Measurements from ENCODE around the gene FAM131C. TPM values are rescaled to one million over a fixed set of nuclear protein-coding genes. Genes with fewer than 3 reads are reported as not detected.

Gene FAM131C
- total RNA-seq, 2 donors from 2014 or later: not detected

DNA sequence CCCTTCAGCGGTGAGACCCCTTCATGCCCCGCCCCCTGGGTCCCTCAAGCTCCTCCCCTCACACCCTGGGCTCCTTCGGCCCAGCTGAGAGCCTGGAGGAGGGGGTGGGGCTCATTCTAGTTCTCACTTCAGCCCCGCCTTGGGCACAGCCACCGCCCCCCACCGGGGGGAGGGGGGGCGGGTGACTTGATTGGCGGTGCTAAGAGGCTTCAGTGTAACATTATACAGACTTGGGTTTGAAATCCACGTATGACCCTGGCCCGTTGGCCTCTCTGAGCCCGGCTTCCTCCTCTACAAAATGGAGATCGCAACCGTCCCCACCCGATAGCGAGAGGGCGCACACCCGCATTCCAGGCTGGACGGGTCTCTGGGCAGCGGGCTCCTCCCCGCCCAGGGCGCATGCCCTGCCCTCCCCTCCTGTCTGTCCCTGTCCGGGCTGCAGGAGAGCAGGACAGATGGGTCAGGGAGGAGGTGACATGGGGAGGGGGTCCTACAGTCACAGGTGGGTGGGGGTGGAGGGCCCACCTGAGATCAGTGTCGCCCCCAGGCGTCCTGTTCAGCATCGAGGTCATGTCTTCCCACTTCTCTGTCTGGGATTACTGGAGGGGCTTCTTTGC, 24.8 kb downstream of the FAM131C start:
- WGBS: 4% methylated on average over 23 of the region's 25 CpGs
- Histone ChIP-seq H3K4me1 (replicated peaks) (no peaks in the 10 kb centered on the region), H3K9me3 (no peaks in the 10 kb centered on the region), H3K4me3 (peak overlapping the region; percentile 21 to 32), H3K36me3 (no peaks in the 10 kb centered on the region), H3K27ac (no peak overlapping the region), H3K27me3 (replicated peaks; ENCODE audit: insufficient read depth) (no peaks in the 10 kb centered on the region)
- TF ChIP-seq, protein P1, sequence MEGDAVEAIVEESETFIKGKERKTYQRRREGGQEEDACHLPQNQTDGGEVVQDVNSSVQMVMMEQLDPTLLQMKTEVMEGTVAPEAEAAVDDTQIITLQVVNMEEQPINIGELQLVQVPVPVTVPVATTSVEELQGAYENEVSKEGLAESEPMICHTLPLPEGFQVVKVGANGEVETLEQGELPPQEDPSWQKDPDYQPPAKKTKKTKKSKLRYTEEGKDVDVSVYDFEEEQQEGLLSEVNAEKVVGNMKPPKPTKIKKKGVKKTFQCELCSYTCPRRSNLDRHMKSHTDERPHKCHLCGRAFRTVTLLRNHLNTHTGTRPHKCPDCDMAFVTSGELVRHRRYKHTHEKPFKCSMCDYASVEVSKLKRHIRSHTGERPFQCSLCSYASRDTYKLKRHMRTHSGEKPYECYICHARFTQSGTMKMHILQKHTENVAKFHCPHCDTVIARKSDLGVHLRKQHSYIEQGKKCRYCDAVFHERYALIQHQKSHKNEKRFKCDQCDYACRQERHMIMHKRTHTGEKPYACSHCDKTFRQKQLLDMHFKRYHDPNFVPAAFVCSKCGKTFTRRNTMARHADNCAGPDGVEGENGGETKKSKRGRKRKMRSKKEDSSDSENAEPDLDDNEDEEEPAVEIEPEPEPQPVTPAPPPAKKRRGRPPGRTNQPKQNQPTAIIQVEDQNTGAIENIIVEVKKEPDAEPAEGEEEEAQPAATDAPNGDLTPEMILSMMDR (IDR thresholded peaks at IDR 0.05): no peak
- peak; percentile 5 for TF ChIP-seq POLR2AphosphoS5 (IDR thresholded peaks at IDR 0.05)
- no peak for TF ChIP-seq POLR2A (IDR thresholded peaks at IDR 0.05)
- peak; percentile 41 for DNase-seq (ENCODE audit: low spot score)
- intact Hi-C loops (cut with DNase I): loop anchor here (5.0 kb wide), 1 partner anchor 236 kb away; no protein-coding TSS in a partner anchor

DNA sequence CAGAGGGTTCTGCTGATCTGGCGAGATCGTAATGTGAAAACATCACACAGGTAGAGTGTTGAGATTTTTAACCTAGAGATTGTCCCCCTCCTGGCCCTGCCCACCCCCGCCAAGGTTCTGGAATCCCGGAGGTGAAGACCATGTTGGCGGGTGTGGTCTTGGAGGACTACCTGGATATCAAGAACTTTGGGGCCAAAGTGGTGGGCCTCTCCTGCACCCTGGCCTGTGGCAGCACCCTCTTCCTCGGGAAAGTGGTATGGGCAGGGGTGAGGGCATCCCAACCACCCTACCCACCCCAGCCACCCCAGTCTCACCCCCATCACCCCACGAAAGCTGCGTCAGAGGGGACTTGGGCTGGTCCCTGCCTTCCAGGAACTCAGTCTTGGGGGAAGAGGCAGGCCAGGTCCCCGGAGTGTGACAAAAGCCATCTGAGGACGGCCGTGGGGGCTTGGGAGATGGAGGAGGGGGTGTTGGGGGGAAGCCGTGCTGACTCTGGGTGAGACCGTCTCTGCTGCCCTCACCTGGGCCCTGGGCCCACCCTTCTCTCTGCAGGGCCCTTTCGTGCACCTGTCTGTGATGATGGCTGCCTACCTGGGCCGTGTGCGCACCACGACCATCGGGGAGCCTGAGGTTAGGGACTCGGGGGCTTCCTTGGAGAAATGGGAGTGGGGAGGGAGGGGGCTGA, 25.5 kb downstream of the FAM131C start:
- intact Hi-C loops (cut with DNase I): loop anchor here (5.0 kb wide), 1 partner anchor 236 kb away; no protein-coding TSS in a partner anchor

GRCh38 chr1:16046842-16047241, 26.6 kb downstream of the FAM131C start:
- no peaks in the 10 kb centered on the region for H3K9me3 ChIP-seq
- H3K4me3 ChIP-seq: no peak overlapping the region
- no peaks in the 10 kb centered on the region for H3K4me1 ChIP-seq (replicated peaks)
- H3K36me3 ChIP-seq: no peaks in the 10 kb centered on the region
- intact Hi-C loops (cut with DNase I): loop anchor here (5.0 kb wide), 1 partner anchor 235 kb away; no protein-coding TSS in a partner anchor
- no peak for DNase-seq (ENCODE audit: low spot score)
- TF ChIP-seq POLR2A (IDR thresholded peaks at IDR 0.05) (no peak), POLR2AphosphoS5 (IDR thresholded peaks at IDR 0.05) (no peak)
- TF ChIP-seq, protein P1 (IDR thresholded peaks at IDR 0.05): no peak
- no peaks in the 10 kb centered on the region for H3K27me3 ChIP-seq (replicated peaks; ENCODE audit: insufficient read depth)
- no peak overlapping the region for H3K27ac ChIP-seq
- WGBS: 65% methylated on average over 7 of the region's 7 CpGs

More for the DNA sequence above, 25.5 kb downstream of the FAM131C start:
- Histone ChIP-seq H3K4me1 (replicated peaks) (no peaks in the 10 kb centered on the region), H3K4me3 (no peak overlapping the region), H3K27me3 (replicated peaks; ENCODE audit: insufficient read depth) (no peaks in the 10 kb centered on the region), H3K36me3 (no peaks in the 10 kb centered on the region), H3K9me3 (no peaks in the 10 kb centered on the region), H3K27ac (no peak overlapping the region)
- TF ChIP-seq, protein P1 (IDR thresholded peaks at IDR 0.05): no peak
- no peak for TF ChIP-seq POLR2A (IDR thresholded peaks at IDR 0.05)
- TF ChIP-seq POLR2AphosphoS5 (IDR thresholded peaks at IDR 0.05): no peak
- DNase-seq (ENCODE audit: low spot score): no peak
- 90% methylated on average over 12 of the region's 19 CpGs for WGBS

DNA sequence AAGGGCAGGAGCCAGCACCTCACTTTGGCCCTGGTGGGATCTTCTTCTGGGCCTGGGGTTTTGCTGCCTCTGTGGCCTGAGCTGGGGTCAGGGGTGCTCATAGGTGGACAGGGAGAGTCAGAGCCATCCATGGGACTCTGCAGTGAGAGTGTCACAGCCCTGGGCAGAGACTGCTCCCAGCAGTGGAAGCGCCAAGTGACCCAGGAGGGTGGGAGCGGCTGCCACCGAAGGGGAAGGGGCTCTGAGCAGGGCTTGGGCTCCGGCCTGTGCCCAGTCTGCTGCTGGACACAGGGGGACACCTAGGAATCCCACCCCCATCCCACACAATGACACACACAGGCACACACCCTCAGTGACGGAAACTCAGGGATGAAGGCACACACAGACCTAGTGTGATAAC, 29.5 kb downstream of the FAM131C start:
- Histone ChIP-seq H3K4me1 (replicated peaks) (no peaks in the 10 kb centered on the region), H3K4me3 (no peak overlapping the region), H3K27me3 (replicated peaks; ENCODE audit: insufficient read depth) (no peaks in the 10 kb centered on the region), H3K27ac (no peak overlapping the region), H3K9me3 (no peaks in the 10 kb centered on the region), H3K36me3 (no peaks in the 10 kb centered on the region)
- WGBS: 81% methylated on average over 4 of the region's 5 CpGs
- intact Hi-C loops (cut with DNase I): no loop called here
- TF ChIP-seq, protein P1 (IDR thresholded peaks at IDR 0.05): no peak
- TF ChIP-seq POLR2AphosphoS5 (IDR thresholded peaks at IDR 0.05) (no peak), POLR2A (IDR thresholded peaks at IDR 0.05) (no peak)
- no peak for DNase-seq (ENCODE audit: low spot score)

Measured in prostate gland (tissue), 2 donors.